Loucy (cell line): ENCODE data around the gene MYL7.

ENCODE experiments used
- EZH2phosphoT487 ChIP-seq: fragments of 200-600 bp; IDR thresholded peaks from 2 replicates; pipeline ENCODE4 v1.6.1; 2018; ENCODE audit warnings: antibody characterized with exemption, mild to moderate bottlenecking, moderate library complexity, borderline replicate concordance
- TF ChIP-seq, protein P1 (sequence below): fragments of 200-600 bp; sonication (generic); conservative IDR thresholded peaks from 2 replicates; pipeline ENCODE4 v1.5.1; 2014; ENCODE audit warnings: mild to moderate bottlenecking, antibody characterized with exemption, low read length

DNA sequence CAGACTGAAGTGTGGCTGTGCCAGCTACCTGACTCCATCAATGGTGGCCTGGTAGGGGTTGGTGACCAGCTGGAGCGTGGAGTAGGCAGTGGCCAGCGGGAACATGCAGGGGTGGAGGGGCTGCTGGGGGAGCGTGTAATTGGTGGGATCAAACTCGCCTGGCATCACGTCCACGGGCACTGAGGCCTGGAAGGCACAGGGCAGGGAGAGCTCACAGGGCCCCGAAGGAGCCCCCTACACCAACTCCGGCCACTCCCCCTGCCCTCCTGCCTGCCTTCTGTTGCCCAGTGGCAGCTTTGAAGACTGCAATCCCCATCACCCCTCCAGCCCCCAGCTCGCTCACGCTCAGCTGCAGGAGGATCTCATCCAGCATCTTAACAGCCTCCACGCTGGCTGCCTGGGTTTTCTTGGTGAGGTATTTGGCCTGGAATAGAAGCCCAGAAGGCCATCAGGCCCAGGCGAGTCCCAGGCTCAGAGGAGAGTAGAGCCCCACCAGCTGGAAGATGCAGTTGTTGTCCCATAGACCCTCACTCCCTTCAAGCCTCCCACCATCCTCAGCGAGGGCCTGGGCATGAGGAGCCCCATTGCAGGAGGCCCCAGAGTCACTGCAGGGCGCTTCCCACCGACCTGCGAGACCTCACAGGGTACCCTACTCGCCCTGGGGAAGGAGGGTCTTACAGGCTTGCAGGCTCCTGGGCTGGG, 24.9 kb downstream of the MYL7 start:
- TF ChIP-seq, protein P1, sequence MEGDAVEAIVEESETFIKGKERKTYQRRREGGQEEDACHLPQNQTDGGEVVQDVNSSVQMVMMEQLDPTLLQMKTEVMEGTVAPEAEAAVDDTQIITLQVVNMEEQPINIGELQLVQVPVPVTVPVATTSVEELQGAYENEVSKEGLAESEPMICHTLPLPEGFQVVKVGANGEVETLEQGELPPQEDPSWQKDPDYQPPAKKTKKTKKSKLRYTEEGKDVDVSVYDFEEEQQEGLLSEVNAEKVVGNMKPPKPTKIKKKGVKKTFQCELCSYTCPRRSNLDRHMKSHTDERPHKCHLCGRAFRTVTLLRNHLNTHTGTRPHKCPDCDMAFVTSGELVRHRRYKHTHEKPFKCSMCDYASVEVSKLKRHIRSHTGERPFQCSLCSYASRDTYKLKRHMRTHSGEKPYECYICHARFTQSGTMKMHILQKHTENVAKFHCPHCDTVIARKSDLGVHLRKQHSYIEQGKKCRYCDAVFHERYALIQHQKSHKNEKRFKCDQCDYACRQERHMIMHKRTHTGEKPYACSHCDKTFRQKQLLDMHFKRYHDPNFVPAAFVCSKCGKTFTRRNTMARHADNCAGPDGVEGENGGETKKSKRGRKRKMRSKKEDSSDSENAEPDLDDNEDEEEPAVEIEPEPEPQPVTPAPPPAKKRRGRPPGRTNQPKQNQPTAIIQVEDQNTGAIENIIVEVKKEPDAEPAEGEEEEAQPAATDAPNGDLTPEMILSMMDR = no peak
- TF ChIP-seq EZH2phosphoT487 = no peak
